Uterus (tissue), 4 donors: ENCODE measurements around the gene NDUFV3. TPM values are rescaled to one million over a fixed set of nuclear protein-coding genes. Genes with fewer than 3 reads are reported as not detected.
"Not testable (repeated sequence)": the region's sequence is repeated elsewhere in the genome, so short reads cannot be mapped to it uniquely, and the experiment has no call there.

Experiments used
- DNase-seq, 2 donors: peaks; one replicate each; pipeline ENCODE4 v3.0.0-alpha.2; 2019 to 2020
- H3K27ac ChIP-seq, 2 donors: fragments of 200-600 bp; sonication (generic); 1 replicate in 1 of 2; 2 replicates in 1 of 2; pipeline ENCODE4 v1.5.1; 2016 to 2018
- H3K27me3 ChIP-seq, 2 donors: fragments of 200-600 bp; sonication (generic); one replicate each; pipeline ENCODE4 v1.5.1; 2018 to 2019; ENCODE audit warnings: control low read depth in 1 of 2
- H3K36me3 ChIP-seq, 2 donors: fragments of 200-600 bp; sonication (generic); one replicate each; pipeline ENCODE4 v1.5.1; 2019; ENCODE audit warnings: control low read depth in 1 of 2
- H3K4me1 ChIP-seq, 2 donors: fragments of 200-600 bp; sonication (generic); one replicate each; pipeline ENCODE4 v1.5.1; 2018 to 2019; ENCODE audit warnings: control low read depth in 1 of 2
- H3K4me3 ChIP-seq, 2 donors: fragments of 200-600 bp; sonication (generic); 1 replicate in 1 of 2; 2 replicates in 1 of 2; pipeline ENCODE4 v1.5.1; 2018 to 2019; ENCODE audit warnings: mild to moderate bottlenecking in 1 of 2
- H3K9me3 ChIP-seq, 2 donors: fragments of 200-600 bp; sonication (generic); one replicate each; pipeline ENCODE4 v1.5.1; 2019; ENCODE audit warnings: control low read depth in 1 of 2
- POLR2A ChIP-seq, 2 donors: fragments of 450-650 bp; IDR thresholded peaks; one replicate each; pipeline ENCODE4 v1.6.1; 2016; ENCODE audit warnings: antibody characterized with exemption in 2 of 2, mild to moderate bottlenecking in 1 of 2, moderate library complexity in 1 of 2
- intact Hi-C: fragments of 100-400 bp; cut with DNase I; formaldehyde crosslinking; loops from one replicate; pipeline ENCODE4 v1.15.1; 2023; ENCODE audit warnings: low total_unique reads
- microRNA-seq: library from miRNA; unstranded; fragments of <30 nt; microRNA quantifications from one replicate; pipeline ENCODE4, GENCODE V29; 2016; ENCODE audit warnings: borderline microRNAs expressed, borderline replicate concordance
- small RNA-seq: library from RNA; depleted of rRNA; stranded (forward); fragments of <200 nt; gene quantifications from one replicate; pipeline ENCODE3, GENCODE V24; 2016
- total RNA-seq, 4 donors: library from RNA; depleted of rRNA in 3 of 4; stranded (reverse); fragments of >200 nt in 3 of 4; gene quantifications; one replicate each; pipeline versions ENCODE4 v1.1.0 to v1.2.4, GENCODE V29; 2014 to 2023
- TF ChIP-seq, protein P1 (sequence below), 4 experiments: fragments of 200-600 bp in 2 of 4; fragments of 450-650 bp in 2 of 4; sonication (generic) in 2 of 4; IDR thresholded peaks; one replicate each; pipeline ENCODE4 v1.5.1; 2016 to 2019; ENCODE audit warnings: antibody characterized with exemption in 4 of 4, mild to moderate bottlenecking in 2 of 4, moderate library complexity in 1 of 4
- donor health status: DM: yes; HTN: yes; CAD: no.

Gene NDUFV3
- total RNA-seq, 4 donors from 2014 or later = 41.5 to 55.9 (median 45.7) TPM

DNA sequence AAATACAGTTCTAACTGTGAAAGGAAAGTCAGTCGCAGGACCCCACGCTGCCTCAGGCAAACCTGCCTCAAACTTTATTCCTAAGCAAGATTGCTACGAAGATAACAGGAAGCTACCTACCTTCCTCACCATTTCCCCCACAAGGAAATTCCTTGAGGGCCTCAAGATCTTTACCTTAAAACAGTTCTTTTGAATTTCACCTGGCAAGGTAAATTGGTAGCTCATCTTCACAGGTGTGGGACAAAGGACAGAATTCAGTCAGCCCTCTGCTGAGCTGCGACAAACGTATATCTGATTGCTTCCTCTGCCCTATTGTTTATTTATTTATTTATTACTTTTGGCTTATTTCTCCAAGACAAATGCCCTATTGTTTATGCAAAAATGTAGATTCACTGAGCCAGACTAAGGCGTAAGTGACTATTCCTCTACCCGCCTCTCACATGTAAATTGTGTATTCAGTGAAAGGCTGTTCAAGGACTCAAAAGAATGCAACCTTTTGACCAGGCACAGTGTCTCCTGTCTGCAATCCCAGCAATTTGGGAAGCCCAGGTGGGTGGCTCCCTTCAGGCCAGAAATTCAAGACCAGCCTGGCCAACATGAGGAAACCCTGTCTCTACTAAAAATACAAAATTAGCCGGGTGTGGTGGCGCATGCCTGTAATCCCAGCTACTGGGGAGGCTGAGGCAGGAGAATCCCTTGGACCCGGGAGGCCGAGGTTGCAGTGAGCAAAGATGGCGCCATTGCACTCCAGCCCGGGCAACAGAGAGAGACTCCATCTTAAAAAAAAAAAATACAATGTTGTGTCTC lies 63.9 kb downstream of the NDUFV3 start:
- no peak overlapping the region for H3K4me3 ChIP-seq
- no peaks in the 10 kb centered on the region for H3K9me3 ChIP-seq
- no peak overlapping the region for H3K27ac ChIP-seq
- DNase-seq = no peak
- H3K36me3 ChIP-seq = no peaks in the 10 kb centered on the region
- no peaks in the 10 kb centered on the region for H3K27me3 ChIP-seq
- intact Hi-C loops = no loop called here
- no peaks in the 10 kb centered on the region for H3K4me1 ChIP-seq
- TF ChIP-seq, protein P1, sequence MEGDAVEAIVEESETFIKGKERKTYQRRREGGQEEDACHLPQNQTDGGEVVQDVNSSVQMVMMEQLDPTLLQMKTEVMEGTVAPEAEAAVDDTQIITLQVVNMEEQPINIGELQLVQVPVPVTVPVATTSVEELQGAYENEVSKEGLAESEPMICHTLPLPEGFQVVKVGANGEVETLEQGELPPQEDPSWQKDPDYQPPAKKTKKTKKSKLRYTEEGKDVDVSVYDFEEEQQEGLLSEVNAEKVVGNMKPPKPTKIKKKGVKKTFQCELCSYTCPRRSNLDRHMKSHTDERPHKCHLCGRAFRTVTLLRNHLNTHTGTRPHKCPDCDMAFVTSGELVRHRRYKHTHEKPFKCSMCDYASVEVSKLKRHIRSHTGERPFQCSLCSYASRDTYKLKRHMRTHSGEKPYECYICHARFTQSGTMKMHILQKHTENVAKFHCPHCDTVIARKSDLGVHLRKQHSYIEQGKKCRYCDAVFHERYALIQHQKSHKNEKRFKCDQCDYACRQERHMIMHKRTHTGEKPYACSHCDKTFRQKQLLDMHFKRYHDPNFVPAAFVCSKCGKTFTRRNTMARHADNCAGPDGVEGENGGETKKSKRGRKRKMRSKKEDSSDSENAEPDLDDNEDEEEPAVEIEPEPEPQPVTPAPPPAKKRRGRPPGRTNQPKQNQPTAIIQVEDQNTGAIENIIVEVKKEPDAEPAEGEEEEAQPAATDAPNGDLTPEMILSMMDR (IDR thresholded peaks at IDR 0.05) = no peak
- TF ChIP-seq POLR2A (IDR thresholded peaks at IDR 0.05) = no peak

DNA sequence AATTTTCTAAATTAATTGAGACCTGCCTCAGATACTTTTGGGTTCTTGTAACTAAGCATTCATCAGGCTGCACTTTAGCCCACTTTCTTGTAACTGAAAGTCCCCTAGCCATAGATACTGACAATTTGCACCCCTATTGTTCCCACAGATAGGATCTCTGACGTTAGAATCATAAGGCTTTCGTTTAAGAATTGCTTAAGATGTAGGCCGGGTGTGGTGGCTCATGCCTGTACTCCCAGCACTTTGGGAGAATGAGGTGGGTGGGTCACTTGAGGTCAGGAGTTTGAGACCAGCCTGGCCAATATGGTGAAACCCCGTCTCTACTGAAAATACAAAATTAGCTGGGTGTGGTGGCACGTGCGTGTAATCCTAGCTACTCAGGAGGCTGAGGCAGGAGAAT lies 65.0 kb downstream of the NDUFV3 start:
- H3K27ac ChIP-seq, intact Hi-C loops, H3K27me3 ChIP-seq, H3K4me1 ChIP-seq, H3K36me3 ChIP-seq, H3K9me3 ChIP-seq, H3K4me3 ChIP-seq, DNase-seq: not testable (repeated sequence)

DNA sequence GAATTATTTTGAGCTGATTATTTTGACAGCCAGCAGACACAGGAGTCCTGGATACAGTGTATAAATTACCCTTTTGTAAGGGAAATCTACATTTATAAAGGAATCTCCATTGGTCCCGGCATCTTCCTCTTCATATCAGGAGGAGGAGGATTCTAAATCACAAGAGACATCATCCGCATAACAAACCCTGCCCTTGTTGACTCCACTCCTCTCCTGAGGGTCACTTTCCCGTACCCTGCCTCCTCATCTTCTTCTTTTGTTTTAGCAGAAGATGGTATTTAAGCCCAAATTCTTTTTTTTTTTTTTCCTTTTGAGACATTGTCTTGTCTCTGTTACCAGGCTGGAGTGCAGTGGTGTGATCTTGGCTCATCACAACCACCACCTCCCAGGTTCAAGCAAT lies 66.6 kb downstream of the NDUFV3 start:
- Histone ChIP-seq H3K27me3 (no peaks in the 10 kb centered on the region), H3K27ac (no peak overlapping the region), H3K36me3 (no peaks in the 10 kb centered on the region), H3K4me3 (no peak overlapping the region), H3K9me3 (no peaks in the 10 kb centered on the region), H3K4me1 (no peaks in the 10 kb centered on the region)
- intact Hi-C loops = no loop called here
- no peak for TF ChIP-seq POLR2A (IDR thresholded peaks at IDR 0.05)
- TF ChIP-seq, protein P1 (IDR thresholded peaks at IDR 0.05) = no peak
- DNase-seq = no peak

DNA sequence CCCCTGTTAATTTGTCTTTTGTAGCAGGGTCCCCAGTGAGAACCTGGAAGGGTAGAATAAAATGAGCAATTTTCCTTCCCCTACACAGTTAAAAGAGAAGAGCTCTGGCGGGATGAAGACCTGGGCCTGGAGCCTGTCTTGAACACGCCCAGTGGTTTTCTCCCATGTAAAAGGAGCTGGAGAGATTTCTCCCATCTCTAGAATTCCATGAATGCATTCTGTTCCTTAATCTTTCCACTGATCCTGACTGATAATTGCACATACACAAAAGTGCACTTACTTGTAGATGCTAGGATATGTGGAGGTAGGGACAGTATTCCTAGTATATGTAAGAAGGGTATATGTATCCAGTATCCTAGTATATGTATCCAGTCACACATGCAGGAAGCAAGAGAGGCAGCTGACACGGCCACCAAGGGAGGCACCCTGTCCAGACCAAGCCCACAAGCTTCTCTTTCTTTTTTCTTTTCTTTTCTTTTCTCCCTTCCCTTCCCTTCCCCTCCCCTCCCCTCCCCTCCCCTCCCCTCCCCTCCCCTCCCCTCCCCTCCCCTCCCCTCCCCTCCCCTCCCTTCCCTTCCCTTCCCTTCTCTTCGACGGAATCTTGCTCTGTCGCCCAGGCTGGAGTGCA lies 69.4 kb downstream of the NDUFV3 start:
- Histone ChIP-seq H3K4me1 (no peaks in the 10 kb centered on the region), H3K9me3 (no peaks in the 10 kb centered on the region), H3K36me3 (no peaks in the 10 kb centered on the region), H3K27ac (no peak overlapping the region), H3K4me3 (no peak overlapping the region), H3K27me3 (no peaks in the 10 kb centered on the region)
- TF ChIP-seq, protein P1 (IDR thresholded peaks at IDR 0.05) = no peak
- no peak for TF ChIP-seq POLR2A (IDR thresholded peaks at IDR 0.05)
- intact Hi-C loops = no loop called here
- DNase-seq = no peak

Small RNA genes within 50 kb of the gene (microRNA-seq; reads per million reads assigned to microRNA genes)
- gene MIR5692B = not detected

Small RNA genes within 50 kb of the gene (small RNA-seq; reads per million reads assigned to genes)
- not detected for gene MIR5692B

Other genes starting within 250 kb of the NDUFV3 start
- gene PDE9A, start 239.7 kb upstream of the NDUFV3 start, total RNA-seq = 10 to 100 TPM in 1 of 4 donors, 1 to 10 TPM in 2, under 1 TPM in 1; 0.59 to 15.0 (median 6.9) TPM
- gene WDR4, start 13.8 kb upstream of the NDUFV3 start, total RNA-seq = 10 to 100 TPM in 2 of 4 donors, 1 to 10 TPM in 1, not detected in 1; 6.4 to 19.1 (median 17.8) TPM
- gene ERVH48-1, start 32.3 kb downstream of the NDUFV3 start, total RNA-seq = not detected
- 10 to 100 TPM in 3 of 4 donors, 1 to 10 TPM in 1; 6.2 to 82.5 (median 26.4) TPM for gene PKNOX1, start 81.3 kb downstream of the NDUFV3 start, total RNA-seq
- 10 to 100 TPM in 1 of 4 donors, 1 to 10 TPM in 3; 2.6 to 11.4 (median 6.3) TPM for gene CBS, start 182.5 kb downstream of the NDUFV3 start, total RNA-seq
- 10 to 100 TPM; 17.9 to 52.6 (median 31.4) TPM for gene U2AF1, start 214.3 kb downstream of the NDUFV3 start, total RNA-seq